GM20000 (cell line): ENCODE measurements around the gene CHID1.

Experiments used
- DNase-seq: peaks from one replicate; pipeline ENCODE4 v3.0.0; 2012; ENCODE audit warnings: low spot score
- CTCF ChIP-seq: IDR thresholded peaks from 2 replicates; pipeline ENCODE4 v1.5.1; 2012; ENCODE audit warnings: mild to moderate bottlenecking, control low read depth; ENCODE audit errors: extremely low read depth, missing control alignments

CHID1 gene

GRCh38 chr11:825366-826226 lies 85.0 kb downstream of the CHID1 start:
- no peak for TF ChIP-seq CTCF
- no peak for DNase-seq

- TF ChIP-seq CTCF: no peak
- DNase-seq: no peak
These were observed 85.7 kb downstream of the CHID1 start for GRCh38 chr11:824942-825341.

GRCh38 chr11:824292-824880 lies 86.2 kb downstream of the CHID1 start:
- no peak for TF ChIP-seq CTCF
- no peak for DNase-seq

- no peak for TF ChIP-seq CTCF
- DNase-seq: no peak
These were observed 86.9 kb downstream of the CHID1 start for GRCh38 chr11:823441-824291.

GRCh38 chr11:821512-822371 lies 88.9 kb downstream of the CHID1 start:
- TF ChIP-seq CTCF: no peak
- DNase-seq: no peak

- no peak for DNase-seq
- TF ChIP-seq CTCF: no peak
These were observed 89.7 kb downstream of the CHID1 start for GRCh38 chr11:820655-821511.
